ENCODE data around the gene RAPGEF6.
A peak's percentile ranks its signal among the peaks of the same experiment; 100 is the strongest.

RAPGEF6 gene

DNA sequence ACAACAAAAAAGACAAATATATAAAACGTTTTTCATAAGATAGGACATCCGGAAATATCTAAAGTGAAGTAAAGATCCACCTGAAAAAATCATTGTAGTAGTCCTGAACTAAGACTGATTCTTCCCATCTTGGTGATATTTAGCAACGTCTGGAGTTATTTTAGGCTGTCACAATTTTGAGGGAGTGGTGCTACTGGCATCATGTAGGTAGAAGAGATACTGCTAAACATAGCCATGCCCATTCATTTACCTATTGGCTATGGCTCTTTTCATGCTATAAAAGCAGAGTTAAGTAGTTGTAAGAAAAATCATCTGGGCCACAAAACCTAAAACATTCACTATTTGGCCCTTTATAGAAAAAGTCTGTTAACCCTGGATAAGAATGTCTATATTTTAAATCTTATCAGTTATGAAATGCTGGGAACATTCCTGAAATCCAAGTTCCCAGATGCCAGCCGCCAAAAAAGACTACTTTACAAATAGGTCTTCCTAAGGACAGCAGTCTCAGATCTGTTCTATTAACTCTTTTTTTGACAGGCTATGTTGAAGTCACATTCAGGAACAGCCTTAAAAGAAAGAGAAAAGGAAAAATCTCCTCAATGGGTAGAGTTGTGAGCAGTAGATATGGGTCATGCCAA is 27.0 kb downstream of the RAPGEF6 start:
- DNase-seq, result no peak

DNA sequence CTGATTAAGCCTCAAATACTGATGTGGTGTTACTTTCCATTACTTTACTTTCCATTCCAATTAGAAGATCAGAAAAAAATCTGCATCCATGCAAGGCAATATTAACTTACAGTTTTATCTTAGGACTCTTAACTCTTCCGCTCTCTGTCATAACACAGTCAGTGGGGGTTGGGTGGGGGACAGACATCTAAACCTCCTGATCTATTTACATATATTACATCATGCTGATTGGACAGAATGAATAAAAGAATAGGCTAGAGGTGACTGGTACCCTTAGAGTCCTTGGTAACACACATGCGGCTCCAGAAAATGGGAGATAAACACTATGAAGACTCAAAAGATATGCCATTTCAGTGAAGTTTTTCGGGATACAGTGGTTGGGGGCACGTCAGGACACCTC is 27.6 kb downstream of the RAPGEF6 start:
- DNase-seq, result peak; percentile 31

DNA sequence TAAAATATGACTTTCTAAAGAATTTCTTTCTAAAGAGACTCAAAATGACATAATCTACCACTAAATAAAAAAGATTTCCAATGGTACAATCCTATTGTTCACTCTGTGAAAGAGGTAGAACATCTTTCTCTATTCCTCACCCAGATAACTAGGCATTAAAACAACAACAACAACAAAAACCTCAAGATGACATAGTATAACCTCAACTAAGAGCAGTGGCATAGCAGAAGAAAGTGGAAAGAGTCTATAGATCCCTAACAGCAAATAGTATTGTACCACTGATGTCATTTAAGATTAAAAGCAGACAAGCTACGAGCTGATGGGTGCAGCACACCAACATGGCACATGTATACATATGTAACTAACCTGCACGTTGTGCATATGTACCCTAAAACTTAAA is 29.9 kb downstream of the RAPGEF6 start:
- no peak for DNase-seq

DNA sequence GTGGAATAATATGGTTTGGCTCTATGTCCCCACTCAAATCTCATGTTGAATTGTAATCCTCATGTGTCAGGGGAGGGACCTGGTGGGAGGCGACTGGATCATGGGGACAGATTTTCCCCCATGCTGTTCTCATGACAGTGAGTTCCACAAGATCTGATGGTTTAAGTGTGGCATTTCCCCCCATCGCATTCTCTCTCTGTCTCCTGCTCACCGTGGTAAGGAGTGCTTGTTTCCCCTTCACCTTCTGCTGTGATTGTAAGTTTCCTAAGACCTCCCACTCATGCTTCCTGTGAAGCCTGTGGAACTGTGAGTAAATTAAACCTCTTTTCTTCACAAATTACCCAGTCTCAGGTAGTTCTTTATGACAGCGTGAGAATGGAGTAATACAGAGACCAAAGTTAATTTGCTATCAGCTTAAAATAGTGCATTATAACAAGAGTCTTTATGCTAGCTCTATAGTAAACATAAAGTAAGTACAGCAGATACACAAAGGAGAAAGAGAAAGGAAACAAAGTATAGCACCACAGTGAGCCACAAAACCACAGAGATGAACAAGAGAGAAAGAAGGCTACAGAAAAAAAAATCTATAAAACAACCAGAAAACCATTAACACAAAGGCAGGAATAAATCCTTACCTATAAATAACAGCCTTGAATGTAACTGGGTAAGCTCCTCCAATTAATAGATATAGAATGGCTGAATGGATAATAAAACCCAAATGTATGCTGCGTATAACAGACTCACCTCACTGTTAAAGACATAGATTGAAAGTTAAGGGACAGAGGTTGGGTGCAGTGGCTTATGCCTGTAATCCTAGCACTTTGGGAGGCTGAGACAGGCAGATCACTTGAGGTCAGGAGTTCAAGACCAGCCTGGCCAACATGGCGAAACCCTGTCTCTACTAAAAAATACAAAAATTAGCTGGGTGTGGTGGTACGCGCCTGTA is 39.7 kb downstream of the RAPGEF6 start:
- DNase-seq, result no peak

DNA sequence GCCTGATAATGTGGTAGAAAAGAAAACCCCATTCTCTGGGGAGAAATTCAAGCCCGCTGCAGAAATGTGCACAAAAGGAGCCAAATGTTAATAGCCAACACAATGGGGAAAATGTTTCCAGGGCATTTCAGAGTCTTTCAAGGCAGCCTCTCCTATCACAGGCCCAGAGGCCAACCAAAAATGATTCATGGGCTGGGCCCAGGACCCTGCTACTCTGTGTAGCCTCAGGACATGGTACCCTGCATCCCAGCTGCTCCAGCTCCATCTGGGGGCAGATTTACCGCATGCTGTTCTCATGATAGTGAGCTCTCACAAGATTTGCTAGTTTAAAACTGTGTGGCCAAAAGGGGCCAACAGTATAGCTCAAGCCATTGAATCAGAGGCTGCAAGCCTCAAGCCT is 41.1 kb downstream of the RAPGEF6 start:
- no peak for DNase-seq

DNA sequence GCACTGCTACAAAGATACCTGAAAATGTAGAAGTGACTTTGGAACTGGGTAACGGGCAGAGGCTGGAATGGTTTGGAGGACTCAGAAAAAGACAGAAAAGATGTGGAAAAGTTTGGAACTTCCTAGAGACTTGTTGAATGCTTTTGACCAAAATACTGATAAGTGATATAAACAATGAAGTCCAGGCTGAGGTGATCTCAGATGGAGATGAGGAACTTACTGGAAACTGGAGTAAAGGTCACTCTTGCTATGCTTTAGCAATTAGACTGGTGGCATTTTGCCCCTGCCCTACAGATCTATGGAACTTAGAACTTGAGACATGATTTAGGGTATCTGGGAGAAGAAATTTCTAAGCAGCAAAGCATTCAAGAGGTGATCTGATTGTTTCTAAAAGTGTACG is 41.6 kb downstream of the RAPGEF6 start:
- peak; percentile 26 for DNase-seq

DNA sequence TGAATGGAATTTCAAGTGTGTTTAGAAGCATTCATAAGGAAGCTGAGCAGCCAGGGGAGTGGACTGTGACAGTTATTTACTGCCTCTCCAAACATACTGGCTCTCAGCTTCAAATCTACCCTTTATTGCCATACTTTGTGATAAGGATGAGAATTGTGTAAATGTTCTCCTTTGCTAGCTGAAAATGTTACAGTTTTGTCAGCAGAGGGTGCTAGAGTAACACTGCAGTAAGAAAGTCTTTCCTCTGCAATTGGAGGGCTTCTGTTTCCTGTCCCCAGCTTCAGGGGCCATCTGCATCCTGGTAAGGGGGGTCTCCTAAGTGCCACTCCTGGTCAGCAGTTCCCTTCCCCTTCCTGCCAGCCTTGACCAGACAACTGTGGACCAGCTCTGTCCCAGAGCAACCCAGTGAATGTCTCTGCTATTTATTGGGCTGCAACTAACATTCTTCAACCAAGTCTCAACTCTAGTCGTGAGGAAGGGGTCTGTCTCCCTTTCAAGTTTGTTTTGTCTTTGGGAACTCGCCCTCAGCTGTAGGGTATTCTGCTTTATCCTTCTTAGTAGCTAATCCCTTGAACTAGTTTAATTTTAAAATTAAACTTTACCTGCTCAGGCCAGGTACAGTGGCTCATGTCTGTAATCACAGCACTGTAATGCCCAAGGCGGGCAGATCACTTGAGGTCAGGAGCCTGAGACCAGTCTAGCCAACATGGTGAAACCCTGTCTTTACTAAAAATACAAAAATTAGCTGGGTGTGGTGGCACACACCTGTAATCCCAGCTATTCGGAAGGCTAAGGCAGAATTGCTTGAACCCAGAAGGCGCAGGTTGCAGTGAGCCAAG is 45.3 kb downstream of the RAPGEF6 start:
- DNase-seq, result peak; percentile 71

DNA sequence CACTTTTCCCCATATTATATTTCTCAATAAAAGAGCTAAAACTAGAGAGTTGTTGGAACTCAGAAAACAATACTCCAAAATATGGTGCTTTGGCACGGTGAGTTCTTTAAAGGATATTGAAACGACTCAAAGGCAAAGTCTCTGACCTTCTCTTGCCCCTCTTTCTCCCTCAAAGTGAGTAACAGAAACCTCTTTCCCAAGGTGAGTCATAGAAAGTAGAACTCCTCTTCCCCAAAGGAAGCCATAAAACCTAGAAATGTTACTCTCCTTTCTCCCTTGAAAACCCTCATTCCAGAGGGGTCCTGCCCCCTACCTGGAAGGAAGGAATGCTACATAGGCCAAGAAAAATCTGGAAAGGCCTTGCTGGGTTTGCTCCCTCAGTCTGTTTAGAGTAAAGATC is 47.5 kb downstream of the RAPGEF6 start:
- no peak for DNase-seq

DNA sequence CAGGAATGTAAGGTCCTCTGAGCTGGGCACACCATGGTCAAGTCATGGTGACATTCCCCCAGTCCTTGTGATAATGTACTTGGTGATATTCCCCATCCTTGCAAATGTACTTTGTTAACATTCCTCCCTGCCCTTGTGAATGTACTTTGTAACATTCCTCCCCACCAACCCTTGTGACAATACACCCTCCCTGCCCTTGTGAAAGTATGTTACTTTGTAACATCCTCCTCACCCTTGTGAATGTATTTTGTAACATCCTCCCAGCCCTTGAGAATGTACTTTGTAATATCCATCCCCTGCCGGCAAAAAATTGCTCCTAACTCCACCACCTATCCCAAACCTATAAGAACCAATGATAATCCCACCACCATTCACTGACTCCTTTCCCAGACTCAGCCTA is 53.3 kb downstream of the RAPGEF6 start:
- no peak for DNase-seq

DNA sequence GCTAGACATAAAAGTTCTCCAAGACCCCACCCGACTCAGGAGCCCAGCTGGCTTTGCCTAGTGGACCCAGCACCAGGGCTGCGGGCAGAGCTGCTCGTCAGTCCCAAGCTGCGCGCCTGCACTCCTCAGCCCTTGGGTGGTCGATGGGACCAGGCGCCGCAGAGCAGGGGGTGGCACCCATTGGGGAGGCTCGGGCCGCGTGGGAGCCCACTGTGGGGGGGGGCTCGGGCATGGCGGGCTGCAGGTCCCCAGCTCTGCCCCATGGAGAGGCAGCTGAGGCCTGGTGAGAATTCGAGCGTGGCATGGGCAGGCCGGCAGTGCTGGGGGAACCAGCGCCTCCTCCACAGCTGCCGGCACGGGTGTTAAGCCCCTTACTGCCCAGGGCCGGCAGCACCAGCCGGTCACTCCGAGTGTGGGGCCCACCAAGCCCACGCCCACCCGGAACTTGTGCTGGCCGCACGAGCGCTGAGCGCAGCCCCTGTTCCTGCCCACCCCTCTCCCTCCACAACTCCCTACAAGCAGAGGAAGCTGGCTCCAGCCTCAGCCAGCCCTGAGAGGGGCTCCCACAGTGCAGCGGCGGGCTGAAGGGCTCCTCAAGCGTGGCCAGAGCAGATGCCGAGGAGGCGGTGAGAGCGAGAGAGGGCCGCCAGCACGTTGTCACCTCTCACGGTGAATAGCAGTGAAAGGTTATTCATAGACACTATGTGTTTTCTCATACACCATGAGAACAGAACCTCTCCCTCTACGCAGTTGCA is 54.9 kb downstream of the RAPGEF6 start:
- DNase-seq, result no peak

DNA sequence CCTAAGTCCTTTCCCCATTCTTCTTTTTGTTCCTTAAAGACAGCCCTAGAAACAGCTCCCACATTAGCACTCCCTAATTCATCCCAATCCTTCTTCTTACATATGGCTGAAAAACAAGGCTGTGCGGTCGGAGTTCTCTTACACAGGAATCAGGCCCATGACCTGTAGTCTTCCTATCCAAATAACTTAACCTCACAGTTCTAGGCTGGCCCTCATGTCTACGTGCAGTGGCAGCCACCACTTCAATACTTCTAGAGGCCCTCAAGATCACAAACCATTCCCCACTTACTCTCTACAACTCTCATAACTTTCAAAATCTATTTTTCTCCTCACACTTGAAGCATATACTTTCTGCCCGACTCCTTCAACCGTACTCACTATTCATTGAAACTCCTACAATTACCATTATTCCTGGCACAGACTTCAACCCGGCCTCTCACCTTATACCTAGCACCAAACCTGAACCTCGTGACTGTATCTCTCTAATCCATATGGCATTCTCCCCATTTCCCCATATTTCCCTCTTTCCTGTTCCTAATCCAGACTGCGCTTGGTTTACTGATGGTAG is 59.3 kb downstream of the RAPGEF6 start:
- DNase-seq, result no peak

DNA sequence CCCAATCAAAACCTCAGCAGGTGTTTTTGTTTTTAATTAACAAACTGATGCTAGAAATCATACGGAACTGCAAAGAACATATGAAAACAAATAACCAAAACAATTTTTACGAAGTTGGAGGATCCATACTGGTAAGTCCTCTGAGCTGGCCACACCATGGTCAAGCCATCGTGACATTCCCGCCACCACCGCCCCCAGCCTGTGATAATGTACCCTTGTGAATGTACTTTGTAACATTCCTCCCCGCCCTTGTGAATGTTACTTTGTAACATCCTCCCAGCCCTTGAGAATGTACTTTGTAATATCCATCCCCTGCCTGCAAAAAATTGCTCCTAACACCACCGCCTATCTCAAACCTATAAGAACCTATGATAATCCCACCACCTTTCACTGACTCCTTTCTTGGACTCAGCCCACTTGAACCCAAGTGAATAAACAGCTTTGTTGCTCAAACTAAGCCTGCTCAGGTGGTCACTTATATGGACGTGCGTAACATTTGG is 63.3 kb downstream of the RAPGEF6 start:
- no peak for DNase-seq

DNA sequence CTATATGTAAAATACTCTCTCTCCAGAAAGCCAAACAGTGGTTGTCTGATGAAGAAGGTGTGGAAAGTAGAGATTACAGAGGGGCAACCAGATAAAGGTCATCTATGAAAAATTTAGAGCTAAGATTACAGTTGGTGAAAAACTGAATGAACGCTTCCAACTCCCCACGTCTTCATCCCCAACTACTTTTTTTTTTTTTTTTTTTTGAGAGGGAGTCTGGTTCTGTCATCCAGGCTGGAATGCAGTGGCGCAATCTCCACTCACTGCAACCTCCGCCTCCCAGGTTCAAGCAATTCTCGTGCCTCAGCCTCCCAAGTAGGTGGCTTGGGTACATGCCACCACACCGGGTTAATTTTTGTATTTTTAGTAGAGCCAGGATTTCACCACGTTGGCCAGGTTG is 64.3 kb downstream of the RAPGEF6 start:
- DNase-seq, result no peak

DNA sequence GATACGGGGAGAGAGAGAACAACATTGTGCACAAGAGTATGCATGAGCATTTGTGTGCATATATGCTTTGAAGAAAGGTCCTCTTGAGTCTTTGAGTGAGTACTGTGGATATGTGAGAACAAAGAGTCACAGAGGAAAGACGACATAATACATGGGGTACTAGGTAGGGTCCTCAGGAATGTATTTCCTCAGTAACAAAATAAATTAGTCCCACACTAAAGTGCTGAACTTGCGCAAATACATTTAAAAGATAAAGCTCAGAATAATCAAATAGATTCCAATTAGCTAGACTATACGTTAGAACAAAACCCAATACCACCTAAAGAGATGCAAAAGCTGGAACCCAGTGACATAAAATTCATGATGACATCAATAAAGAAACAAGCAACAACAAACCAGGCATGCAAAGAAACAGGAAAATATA is 70.8 kb downstream of the RAPGEF6 start:
- no peak for DNase-seq

DNA sequence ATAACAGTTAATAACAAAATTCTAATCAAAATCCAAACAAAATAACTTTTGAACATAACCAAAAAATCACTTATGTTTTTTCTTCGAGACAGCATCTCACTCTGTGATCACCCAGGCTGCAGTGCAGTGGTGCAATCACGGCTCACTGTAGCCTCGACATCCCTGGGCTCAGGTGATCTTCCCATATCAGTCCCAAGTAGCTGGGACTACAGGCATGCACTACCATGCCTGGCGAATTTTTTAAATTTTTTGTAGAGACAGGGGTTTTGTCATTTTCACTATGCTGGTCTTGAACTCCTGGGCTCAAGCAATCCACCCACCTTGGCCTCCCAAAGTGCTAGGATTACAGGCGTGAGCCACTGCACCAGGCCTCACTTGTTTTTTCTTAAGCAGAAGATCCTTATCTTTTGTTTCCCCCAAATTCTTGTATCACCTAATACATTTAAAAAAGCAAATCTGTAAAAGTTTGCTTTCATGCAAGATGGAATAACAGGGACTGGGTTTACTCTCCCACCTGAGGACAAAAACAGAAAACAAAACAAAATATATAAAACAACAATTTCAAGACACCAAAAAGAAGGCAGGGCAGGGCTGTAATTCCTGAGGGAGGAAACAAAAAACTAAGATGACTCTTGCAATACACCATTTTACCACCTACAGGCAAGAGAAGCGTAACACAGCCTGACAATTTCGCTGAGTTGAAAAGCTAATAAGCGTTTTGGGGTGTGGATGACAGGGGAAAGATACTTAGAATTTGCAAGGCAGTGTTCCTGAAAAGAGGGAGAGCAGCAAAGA is 71.4 kb downstream of the RAPGEF6 start:
- DNase-seq, result no peak

DNA sequence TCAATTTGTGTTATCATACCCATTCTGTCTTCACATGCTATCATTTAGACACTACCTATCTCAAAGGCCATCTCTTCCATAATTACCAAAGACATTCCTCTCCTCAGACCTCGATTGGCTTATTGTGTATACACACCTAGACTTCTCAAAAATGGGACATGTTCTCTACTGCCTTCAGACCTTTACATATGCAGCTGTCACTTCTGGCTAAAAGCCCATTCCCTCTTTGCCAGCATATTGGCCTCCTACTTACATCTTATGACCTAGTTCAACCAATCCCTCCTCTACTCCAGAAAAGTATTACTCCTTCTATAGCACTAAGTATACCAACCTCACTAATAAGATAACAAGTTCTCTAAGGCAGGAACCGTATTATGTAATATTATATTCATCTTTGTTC is 84.4 kb downstream of the RAPGEF6 start:
- DNase-seq, result no peak

DNA sequence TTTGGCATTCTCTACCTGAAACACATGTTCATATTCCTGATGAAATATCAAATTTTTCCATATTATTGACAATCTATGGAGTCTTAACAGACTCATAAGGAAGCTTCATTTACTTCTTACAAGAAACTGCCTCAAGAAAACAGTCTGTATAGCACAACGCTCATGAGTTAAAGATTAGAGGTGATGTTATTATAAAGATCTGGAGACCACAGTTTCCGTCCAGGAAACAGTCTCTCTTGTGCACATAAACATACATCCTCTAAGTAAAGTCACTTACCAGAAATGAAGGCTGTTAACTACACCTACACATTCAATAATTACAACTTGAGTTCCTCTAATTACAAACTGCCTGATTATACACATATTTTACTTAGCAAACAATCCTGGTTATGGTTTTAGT is 86.9 kb downstream of the RAPGEF6 start:
- DNase-seq, result no peak

DNA sequence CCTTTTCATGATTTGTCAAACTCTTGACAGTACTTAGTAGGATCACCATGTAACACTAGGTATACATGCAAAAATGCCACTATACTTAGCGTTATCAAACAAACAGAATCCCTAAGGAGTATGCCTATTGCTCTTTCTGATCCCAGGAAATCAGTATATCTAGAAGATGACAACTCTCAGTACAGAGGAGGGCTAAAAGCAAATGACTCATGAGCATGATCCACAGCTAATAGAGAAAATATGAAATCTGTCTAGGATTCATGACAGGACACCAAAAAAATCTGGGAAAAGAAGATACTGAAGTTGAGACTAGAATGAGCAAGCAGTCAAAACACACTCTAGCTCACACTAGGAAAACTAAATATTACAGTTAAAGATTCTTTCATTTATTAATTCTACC is 89.2 kb downstream of the RAPGEF6 start:
- no peak for DNase-seq

DNA sequence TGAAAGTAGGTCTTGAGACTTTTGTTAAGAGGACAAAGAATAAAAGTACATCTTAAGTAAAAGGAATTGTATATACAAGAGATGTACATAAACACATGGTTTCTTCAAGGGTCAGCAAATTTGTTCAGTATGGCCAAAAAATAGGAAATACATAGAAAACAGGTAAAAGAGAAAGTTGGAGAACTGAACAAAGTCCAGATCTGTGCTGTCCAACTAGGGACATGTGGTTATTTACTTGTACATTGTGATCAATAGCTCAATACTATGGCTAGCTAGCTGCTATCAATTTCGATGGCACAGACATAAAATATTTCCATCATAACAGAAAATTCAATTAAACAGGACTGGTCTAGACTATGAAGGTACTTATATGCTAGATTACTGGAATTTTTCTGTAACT is 92.3 kb downstream of the RAPGEF6 start:
- DNase-seq, result no peak

DNA sequence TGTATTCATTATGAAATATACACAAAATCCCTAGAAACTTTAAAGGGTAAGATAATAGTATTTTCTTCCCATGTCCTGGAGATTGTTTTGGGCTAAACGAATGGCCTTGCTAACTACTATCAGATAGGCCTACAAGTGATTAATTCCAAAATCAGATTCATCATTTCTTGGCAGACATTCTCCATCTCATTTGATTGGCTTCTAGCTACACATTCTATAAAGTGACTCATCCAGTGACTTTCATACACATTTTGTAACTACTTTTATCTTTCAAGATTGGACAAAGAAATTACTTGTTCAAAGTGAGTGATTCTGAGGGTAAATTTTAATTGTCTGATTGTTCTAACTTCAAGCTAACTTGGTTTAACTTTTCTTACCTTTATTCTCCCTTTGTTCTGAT is 93.3 kb downstream of the RAPGEF6 start:
- no peak for DNase-seq

DNA sequence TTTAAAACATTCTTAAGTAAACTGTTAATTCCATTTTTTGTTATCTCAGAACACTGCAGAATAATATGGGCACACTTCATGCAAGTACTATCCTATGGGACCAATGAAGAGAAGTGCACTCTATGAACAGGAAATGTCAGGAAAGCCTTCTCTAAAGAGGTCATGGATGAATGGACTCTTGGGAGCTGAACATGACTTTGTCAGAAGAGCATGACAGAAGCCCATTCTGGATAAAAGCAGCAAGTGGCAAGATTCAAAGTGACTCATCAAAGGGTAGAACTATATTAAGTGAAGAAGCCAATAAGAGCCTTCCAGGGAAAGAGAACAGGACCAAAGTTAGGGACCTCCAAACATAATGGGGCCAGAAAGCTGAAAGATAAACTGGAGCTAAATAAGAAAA is 94.0 kb downstream of the RAPGEF6 start:
- DNase-seq, result no peak
